ENCODE results near the gene PPIL1.

DNA sequence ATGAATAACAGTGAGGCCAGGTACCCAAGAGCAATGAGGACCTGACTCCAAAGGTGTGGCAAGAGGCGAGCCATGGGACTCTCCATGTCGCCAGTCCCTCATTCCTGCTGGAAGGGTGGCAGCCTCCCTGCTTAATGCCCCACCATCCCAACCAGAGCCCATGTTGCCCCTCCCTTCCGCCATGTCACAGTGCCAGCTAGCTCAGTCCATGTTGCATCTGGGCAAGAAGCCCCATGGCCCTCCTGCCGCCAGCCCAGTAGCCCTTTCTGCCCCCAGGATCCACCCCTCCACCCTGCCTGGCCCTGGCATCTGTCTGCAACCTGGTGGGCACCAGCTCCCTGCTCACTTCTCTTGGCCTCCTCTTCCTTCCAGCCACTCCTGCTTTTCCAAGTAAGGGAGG lies 29.4 kb downstream of the PPIL1 start:
- TF ChIP-seq RAD21 (IDR thresholded peaks at IDR 0.05): no peak
- no peak for TF ChIP-seq SP1 (IDR thresholded peaks at IDR 0.05)
- no peak for TF ChIP-seq JUND (IDR thresholded peaks at IDR 0.05)
- no peak for TF ChIP-seq YY1 (IDR thresholded peaks at IDR 0.05)
- TF ChIP-seq GABPA (IDR thresholded peaks at IDR 0.05 in 1 of 2, conservative IDR thresholded peaks at IDR 0.05 in 1 of 2): no peak
- TF ChIP-seq MAX (IDR thresholded peaks at IDR 0.05): no peak
- TF ChIP-seq CTCF (IDR thresholded peaks at IDR 0.05; ENCODE audit: low read depth, low read length, missing input control): no peak
- TF ChIP-seq, protein P1, sequence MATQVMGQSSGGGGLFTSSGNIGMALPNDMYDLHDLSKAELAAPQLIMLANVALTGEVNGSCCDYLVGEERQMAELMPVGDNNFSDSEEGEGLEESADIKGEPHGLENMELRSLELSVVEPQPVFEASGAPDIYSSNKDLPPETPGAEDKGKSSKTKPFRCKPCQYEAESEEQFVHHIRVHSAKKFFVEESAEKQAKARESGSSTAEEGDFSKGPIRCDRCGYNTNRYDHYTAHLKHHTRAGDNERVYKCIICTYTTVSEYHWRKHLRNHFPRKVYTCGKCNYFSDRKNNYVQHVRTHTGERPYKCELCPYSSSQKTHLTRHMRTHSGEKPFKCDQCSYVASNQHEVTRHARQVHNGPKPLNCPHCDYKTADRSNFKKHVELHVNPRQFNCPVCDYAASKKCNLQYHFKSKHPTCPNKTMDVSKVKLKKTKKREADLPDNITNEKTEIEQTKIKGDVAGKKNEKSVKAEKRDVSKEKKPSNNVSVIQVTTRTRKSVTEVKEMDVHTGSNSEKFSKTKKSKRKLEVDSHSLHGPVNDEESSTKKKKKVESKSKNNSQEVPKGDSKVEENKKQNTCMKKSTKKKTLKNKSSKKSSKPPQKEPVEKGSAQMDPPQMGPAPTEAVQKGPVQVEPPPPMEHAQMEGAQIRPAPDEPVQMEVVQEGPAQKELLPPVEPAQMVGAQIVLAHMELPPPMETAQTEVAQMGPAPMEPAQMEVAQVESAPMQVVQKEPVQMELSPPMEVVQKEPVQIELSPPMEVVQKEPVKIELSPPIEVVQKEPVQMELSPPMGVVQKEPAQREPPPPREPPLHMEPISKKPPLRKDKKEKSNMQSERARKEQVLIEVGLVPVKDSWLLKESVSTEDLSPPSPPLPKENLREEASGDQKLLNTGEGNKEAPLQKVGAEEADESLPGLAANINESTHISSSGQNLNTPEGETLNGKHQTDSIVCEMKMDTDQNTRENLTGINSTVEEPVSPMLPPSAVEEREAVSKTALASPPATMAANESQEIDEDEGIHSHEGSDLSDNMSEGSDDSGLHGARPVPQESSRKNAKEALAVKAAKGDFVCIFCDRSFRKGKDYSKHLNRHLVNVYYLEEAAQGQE (IDR thresholded peaks at IDR 0.05): no peak
- TF ChIP-seq, protein P2, sequence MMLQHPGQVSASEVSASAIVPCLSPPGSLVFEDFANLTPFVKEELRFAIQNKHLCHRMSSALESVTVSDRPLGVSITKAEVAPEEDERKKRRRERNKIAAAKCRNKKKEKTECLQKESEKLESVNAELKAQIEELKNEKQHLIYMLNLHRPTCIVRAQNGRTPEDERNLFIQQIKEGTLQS (IDR thresholded peaks at IDR 0.05): no peak
- TF ChIP-seq EGR1 (IDR thresholded peaks at IDR 0.05; ENCODE audit: low read depth in 2 of 2): no peak
- TF ChIP-seq, protein P3, sequence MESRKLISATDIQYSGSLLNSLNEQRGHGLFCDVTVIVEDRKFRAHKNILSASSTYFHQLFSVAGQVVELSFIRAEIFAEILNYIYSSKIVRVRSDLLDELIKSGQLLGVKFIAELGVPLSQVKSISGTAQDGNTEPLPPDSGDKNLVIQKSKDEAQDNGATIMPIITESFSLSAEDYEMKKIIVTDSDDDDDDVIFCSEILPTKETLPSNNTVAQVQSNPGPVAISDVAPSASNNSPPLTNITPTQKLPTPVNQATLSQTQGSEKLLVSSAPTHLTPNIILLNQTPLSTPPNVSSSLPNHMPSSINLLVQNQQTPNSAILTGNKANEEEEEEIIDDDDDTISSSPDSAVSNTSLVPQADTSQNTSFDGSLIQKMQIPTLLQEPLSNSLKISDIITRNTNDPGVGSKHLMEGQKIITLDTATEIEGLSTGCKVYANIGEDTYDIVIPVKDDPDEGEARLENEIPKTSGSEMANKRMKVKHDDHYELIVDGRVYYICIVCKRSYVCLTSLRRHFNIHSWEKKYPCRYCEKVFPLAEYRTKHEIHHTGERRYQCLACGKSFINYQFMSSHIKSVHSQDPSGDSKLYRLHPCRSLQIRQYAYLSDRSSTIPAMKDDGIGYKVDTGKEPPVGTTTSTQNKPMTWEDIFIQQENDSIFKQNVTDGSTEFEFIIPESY (IDR thresholded peaks at IDR 0.05): no peak
- no peak for TF ChIP-seq TAF1 (conservative IDR thresholded peaks at IDR 0.05)
- TF ChIP-seq FOXA1 (IDR thresholded peaks at IDR 0.05): no peak

Data from liver (tissue), 3 donors.